Testis (tissue), 2 donors: Measurements from ENCODE around the gene SH3GL1.

ENCODE experiments used
- CTCF ChIP-seq, 3 experiments: fragments of 450-650 bp in 2 of 3; fragments of 200-600 bp in 1 of 3; sonication (generic) in 1 of 3; IDR thresholded peaks; one replicate each; pipeline ENCODE4 v1.5.1; 2016 to 2019; ENCODE audit warnings: antibody characterized with exemption in 3 of 3, mild to moderate bottlenecking in 2 of 3, moderate library complexity in 1 of 3
- POLR2A ChIP-seq: fragments of 450-650 bp; IDR thresholded peaks from one replicate; pipeline ENCODE4 v1.6.1; 2017; ENCODE audit warnings: antibody characterized with exemption, mild to moderate bottlenecking, moderate library complexity

DNA sequence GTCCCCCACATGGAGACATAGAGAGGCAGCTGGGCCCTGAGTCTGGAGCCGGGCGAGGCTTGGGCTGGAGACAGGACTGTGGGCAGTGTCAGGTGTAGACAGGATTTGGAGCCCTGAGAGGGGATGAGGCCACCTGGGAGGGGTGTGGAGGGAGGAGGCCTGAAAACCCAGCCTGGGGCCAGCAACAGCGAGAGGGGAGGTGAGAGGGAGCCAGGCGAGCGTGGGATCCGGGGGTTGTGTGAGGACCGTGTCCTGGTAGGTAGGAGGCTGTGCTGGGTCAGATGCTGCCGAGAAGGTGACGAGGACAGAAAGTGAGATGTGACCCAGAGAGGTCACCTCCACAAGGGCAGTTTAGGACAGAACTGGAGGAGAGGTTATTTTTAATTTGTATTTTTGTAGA, 49.6 kb downstream of the SH3GL1 start:
- TF ChIP-seq POLR2A, result no peak
- TF ChIP-seq CTCF (IDR thresholded peaks at IDR 0.05), result no peak
